Right renal cortex interstitium (tissue), 3 donors: ENCODE measurements around the gene RMND1. TPM values are rescaled to one million over a fixed set of nuclear protein-coding genes. Genes with fewer than 3 reads are reported as not detected.
"Not testable (repeated sequence)": the region's sequence is repeated elsewhere in the genome, so short reads cannot be mapped to it uniquely, and the experiment has no call there.

ENCODE experiments used
- DNase-seq, 3 donors: peaks; one replicate each; pipeline ENCODE4 v3.0.0-alpha.2; 2013; ENCODE audit warnings: low read depth in 3 of 3, low spot score in 2 of 3
- polyA plus RNA-seq, 3 donors: library from polyadenylated mRNA; unstranded; fragments of 120-200 nt; gene quantifications; one replicate each; pipeline ENCODE4 v1.2.1, GENCODE V29; 2013; ENCODE audit not compliant: insufficient read length in 3 of 3

The RMND1 gene
- polyA plus RNA-seq, 3 donors, result 45.4 to 62.1 (median 46.2) TPM

GRCh38 chr6:151356983-151357382 lies 94.9 kb downstream of the RMND1 start:
- not testable (repeated sequence) for DNase-seq

Other genes starting within 250 kb of the RMND1 start
- gene AKAP12, start 212.2 kb downstream of the RMND1 start, polyA plus RNA-seq, result 100 to 1,000 TPM; 157 to 182 (median 166) TPM
- gene ZBTB2, start 60.6 kb downstream of the RMND1 start, polyA plus RNA-seq, result 10 to 100 TPM; 16.9 to 19.0 (median 18.9) TPM
- 1 to 10 TPM; 2.8 to 3.1 (median 2.8) TPM for gene CCDC170, start 41.9 kb upstream of the RMND1 start, polyA plus RNA-seq